H9 (cell line): ENCODE data around the gene MYL6B. TPM values are rescaled to one million over a fixed set of nuclear protein-coding genes. Genes with fewer than 3 reads are reported as not detected.

Experiments used
- DNase-seq: peaks from one replicate; pipeline ENCODE4 v3.0.0-alpha.2; 2017
- H2AFZ ChIP-seq: one replicate; pipeline ENCODE4 v1.6.1; 2013; ENCODE audit warnings: mild to moderate bottlenecking, low read length, control low read depth, moderate library complexity
- H2AK5ac ChIP-seq: 2 replicates; pipeline ENCODE4 v1.6.1; 2013; ENCODE audit warnings: low read length, control low read depth, mixed read lengths; ENCODE audit not compliant: insufficient read length
- H2BK120ac ChIP-seq: one replicate; pipeline ENCODE4 v1.6.1; 2013; ENCODE audit warnings: low read depth, mild to moderate bottlenecking, low read length, control low read depth, inconsistent platforms; ENCODE audit not compliant: poor library complexity, severe bottlenecking
- H2BK12ac ChIP-seq: 2 replicates; pipeline ENCODE4 v1.6.1; 2013; ENCODE audit warnings: low read length, control low read depth, mixed read lengths, low read depth; ENCODE audit not compliant: insufficient read length
- H2BK15ac ChIP-seq: 2 replicates; pipeline ENCODE4 v1.6.1; 2013; ENCODE audit warnings: low read depth, low read length, control low read depth
- H2BK20ac ChIP-seq: one replicate; pipeline ENCODE4 v1.6.1; 2013; ENCODE audit warnings: low read depth, mild to moderate bottlenecking, low read length, control low read depth, inconsistent platforms; ENCODE audit not compliant: poor library complexity, severe bottlenecking
- H2BK5ac ChIP-seq: 2 replicates; pipeline ENCODE4 v1.6.1; 2013; ENCODE audit warnings: low read length, control low read depth, mixed read lengths; ENCODE audit not compliant: insufficient read length
- H3K14ac ChIP-seq: 2 replicates; pipeline ENCODE4 v1.6.1; 2013; ENCODE audit warnings: low read length, control low read depth; ENCODE audit not compliant: insufficient read depth
- H3K18ac ChIP-seq: 2 replicates; pipeline ENCODE4 v1.6.1; 2013; ENCODE audit warnings: low read depth, mild to moderate bottlenecking, mixed read lengths, low read length, control low read depth; ENCODE audit not compliant: insufficient read length
- H3K23ac ChIP-seq: 2 replicates; pipeline ENCODE4 v1.6.1; 2013; ENCODE audit warnings: low read length, control low read depth, mixed read lengths, low read depth; ENCODE audit not compliant: insufficient read length
- H3K23me2 ChIP-seq: 2 replicates; pipeline ENCODE4 v1.6.1; 2013; ENCODE audit warnings: low read depth, mild to moderate bottlenecking, mixed read lengths, low read length, control low read depth; ENCODE audit not compliant: insufficient read length, poor library complexity, severe bottlenecking
- H3K27ac ChIP-seq: 2 replicates; pipeline ENCODE4 v1.5.1; 2013; ENCODE audit warnings: low read length, control low read depth, mixed read lengths, low read depth; ENCODE audit not compliant: insufficient read length
- H3K27me3 ChIP-seq: 2 replicates; pipeline ENCODE4 v1.6.1; 2013; ENCODE audit warnings: low read length, control low read depth, inconsistent platforms; ENCODE audit not compliant: insufficient read depth
- H3K4ac ChIP-seq: 2 replicates; pipeline ENCODE4 v1.6.1; 2013; ENCODE audit warnings: low read depth, mild to moderate bottlenecking, control low read depth, inconsistent platforms, low read length, moderate library complexity
- H3K4me1 ChIP-seq: 2 replicates; pipeline ENCODE4 v1.6.1; 2013; ENCODE audit warnings: low read length, control low read depth, inconsistent platforms; ENCODE audit not compliant: insufficient read depth
- H3K4me2 ChIP-seq: 2 replicates; pipeline ENCODE4 v1.6.1; 2013; ENCODE audit warnings: low read length, control low read depth, mixed read lengths; ENCODE audit not compliant: insufficient read length, insufficient read depth
- H3K56ac ChIP-seq: 2 replicates; pipeline ENCODE4 v1.6.1; 2013; ENCODE audit warnings: low read depth, mild to moderate bottlenecking, mixed read lengths, low read length, control low read depth; ENCODE audit not compliant: insufficient read length
- H3K79me1 ChIP-seq: 2 replicates; pipeline ENCODE4 v1.6.1; 2013; ENCODE audit warnings: low read depth, mild to moderate bottlenecking, moderate library complexity, low read length, control low read depth, inconsistent platforms; ENCODE audit not compliant: insufficient read depth, poor library complexity, severe bottlenecking
- H3K79me2 ChIP-seq: 2 replicates; pipeline ENCODE4 v1.6.1; 2013; ENCODE audit warnings: low read length, control low read depth, inconsistent platforms; ENCODE audit not compliant: insufficient read depth
- H3K9ac ChIP-seq: 2 replicates; pipeline ENCODE4 v1.6.1; 2013; ENCODE audit warnings: low read length, control low read depth, mixed read lengths; ENCODE audit not compliant: insufficient read length; ENCODE audit errors: extremely low read depth
- H3K9me3 ChIP-seq: one replicate; pipeline ENCODE4 v1.6.1; 2013; ENCODE audit warnings: low read depth, low read length, inconsistent platforms; ENCODE audit not compliant: control insufficient read depth
- H3T11ph ChIP-seq: one replicate; pipeline ENCODE4 v1.6.1; 2013; ENCODE audit warnings: mild to moderate bottlenecking, low read length, control low read depth, inconsistent platforms
- H4K20me1 ChIP-seq: one replicate; pipeline ENCODE4 v1.6.1; 2013; ENCODE audit not compliant: control insufficient read depth, insufficient read length, insufficient read depth
- H4K5ac ChIP-seq: 2 replicates; pipeline ENCODE4 v1.6.1; 2013; ENCODE audit warnings: low read depth, mild to moderate bottlenecking, mixed read lengths, low read length, control low read depth; ENCODE audit not compliant: insufficient read length
- H4K8ac ChIP-seq: replicated peaks from 2 replicates; pipeline ENCODE4 v1.6.1; 2013; ENCODE audit warnings: low read length, control low read depth, mixed read lengths, low read depth; ENCODE audit not compliant: insufficient read length
- H4K91ac ChIP-seq: 2 replicates; pipeline ENCODE4 v1.6.1; 2013; ENCODE audit warnings: low read depth, mild to moderate bottlenecking, moderate library complexity, mixed read lengths, low read length, control low read depth; ENCODE audit not compliant: insufficient read length
- H3K27ac Mint-ChIP-seq, 3 experiments: 2 replicates in 2 of 3; 3 replicates in 1 of 3; pipeline ENCODE4 v1.8.0; 2020 to 2021; ENCODE audit warnings: mixed read lengths in 3 of 3, mild to moderate bottlenecking in 1 of 3, moderate library complexity in 1 of 3
- H3K27me3 Mint-ChIP-seq: 2 replicates; pipeline ENCODE4 v1.8.0; 2021; ENCODE audit warnings: low read depth, mild to moderate bottlenecking, moderate library complexity, mixed read lengths
- H3K36me3 Mint-ChIP-seq, 3 experiments: 2 replicates in 2 of 3; 3 replicates in 1 of 3; pipeline ENCODE4 v1.8.0; 2020 to 2021; ENCODE audit warnings: low read depth in 3 of 3, mixed read lengths in 3 of 3; ENCODE audit not compliant: insufficient read depth in 1 of 3
- H3K4me1 Mint-ChIP-seq, 2 experiments: 2 replicates each; pipeline ENCODE4 v1.8.0; 2020; ENCODE audit warnings: mixed read lengths in 2 of 2
- H3K4me3 Mint-ChIP-seq, 2 experiments: 2 replicates in 1 of 2; 3 replicates in 1 of 2; pipeline ENCODE4 v1.8.0; 2020 to 2021; ENCODE audit warnings: mild to moderate bottlenecking in 2 of 2, mixed read lengths in 2 of 2, moderate library complexity in 1 of 2
- H3K9me3 Mint-ChIP-seq, 2 experiments: 2 replicates in 1 of 2; 3 replicates in 1 of 2; pipeline ENCODE4 v1.8.0; 2020; ENCODE audit warnings: mild to moderate bottlenecking in 2 of 2, mixed read lengths in 2 of 2, moderate library complexity in 1 of 2
- CTCF ChIP-seq: fragments of 200-600 bp; sonication (generic); conservative IDR thresholded peaks from 3 replicates; pipeline ENCODE4 v1.8.0; 2021; ENCODE audit warnings: antibody characterized with exemption, mild to moderate bottlenecking
- WGBS: extraction: QIAGEN DNeasy Blood & Tissue Kit; methylation state at CpG from one replicate; pipeline ENCODE4 v1.1.7; 2013; ENCODE audit warnings: missing lambda C conversion rate, low lambda C conversion rate, mixed read lengths; ENCODE audit not compliant: insufficient read length; ENCODE audit errors: extremely low coverage; 5-methylcytosine and 5-hydroxymethylcytosine counted together
- total RNA-seq: library from RNA; stranded (reverse); gene quantifications from 2 replicates; pipeline ENCODE4 v1.2.1, GENCODE V29; 2021

Gene MYL6B
- total RNA-seq, 1 experiment from 2014 or later = 165 TPM

DNA sequence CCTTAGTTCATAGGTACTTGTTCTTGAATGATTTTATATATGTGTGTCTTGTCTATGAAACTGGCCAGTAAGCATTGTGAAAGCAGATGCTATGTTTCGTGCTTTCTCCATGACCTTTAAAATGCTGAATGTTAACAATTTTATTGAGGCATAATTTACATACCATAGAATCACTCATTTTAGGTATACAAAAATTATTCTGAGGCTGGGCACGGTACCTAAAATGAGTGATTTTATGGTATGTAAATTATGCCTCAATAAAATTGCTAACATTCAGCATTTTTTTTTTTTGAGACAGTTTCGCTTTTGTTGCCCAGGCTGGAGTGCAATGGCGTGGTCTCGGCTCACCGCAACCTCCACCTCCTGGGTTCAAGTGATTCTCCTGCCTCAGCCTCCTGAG is 17.5 kb upstream of the MYL6B start:
- H3K4me1 Mint-ChIP-seq = peaks cover 4% of the 10 kb centered on the region in 2 experiments
- no peak for DNase-seq
- no peaks in the 10 kb centered on the region; a peak in 1 of 5 replicates for H3K9me3 Mint-ChIP-seq
- H3K4me3 Mint-ChIP-seq = no peak overlapping the region
- Histone ChIP-seq H3K9ac (no peak overlapping the region), H3K79me1 (no peaks in the 10 kb centered on the region), H3K23ac (no peak overlapping the region), H3K56ac (no peak overlapping the region), H2BK15ac (no peak overlapping the region), H3K79me2 (no peaks in the 10 kb centered on the region), H4K8ac (no peak overlapping the region), H2BK20ac (no peak overlapping the region), H3K14ac (no peak overlapping the region), H2BK12ac (no peak overlapping the region), H2AK5ac (no peak overlapping the region), H3K18ac (no peak overlapping the region), H3K27ac (no peak overlapping the region), H4K91ac (no peak overlapping the region), H3K4me1 (no peaks in the 10 kb centered on the region), H3K4me2 (no peak overlapping the region), H4K5ac (no peak overlapping the region), H2AFZ (no peak overlapping the region), H3K23me2 (no peaks in the 10 kb centered on the region), H3K9me3 (no peaks in the 10 kb centered on the region), H3K4ac (no peak overlapping the region), H2BK5ac (no peak overlapping the region), H3T11ph (no peak overlapping the region), H4K20me1 (no peaks in the 10 kb centered on the region), H3K27me3 (no peaks in the 10 kb centered on the region), H2BK120ac (no peak overlapping the region)
- H3K27ac Mint-ChIP-seq = no peak overlapping the region; a peak in 1 of 7 replicates
- no CpG with 5 or more reads among the region's 6 CpGs for WGBS
- H3K27me3 Mint-ChIP-seq = no peaks in the 10 kb centered on the region
- no peak for TF ChIP-seq CTCF
- H3K36me3 Mint-ChIP-seq = peaks cover 77 to 93% (median 91%) of the 10 kb centered on the region in 3 experiments
